NCI-H748 treated with DMSO at 0.1 percent for 48 hours (cell line): ENCODE data around the gene PXDC1.
"Not testable (repeated sequence)": the region's sequence is repeated elsewhere in the genome, so short reads cannot be mapped to it uniquely, and the experiment has no call there.

Experiments used
- DNase-seq: peaks from one replicate; lab custom pipeline; 2025; lab: John Stamatoyannopoulos, UW

The PXDC1 gene

DNA sequence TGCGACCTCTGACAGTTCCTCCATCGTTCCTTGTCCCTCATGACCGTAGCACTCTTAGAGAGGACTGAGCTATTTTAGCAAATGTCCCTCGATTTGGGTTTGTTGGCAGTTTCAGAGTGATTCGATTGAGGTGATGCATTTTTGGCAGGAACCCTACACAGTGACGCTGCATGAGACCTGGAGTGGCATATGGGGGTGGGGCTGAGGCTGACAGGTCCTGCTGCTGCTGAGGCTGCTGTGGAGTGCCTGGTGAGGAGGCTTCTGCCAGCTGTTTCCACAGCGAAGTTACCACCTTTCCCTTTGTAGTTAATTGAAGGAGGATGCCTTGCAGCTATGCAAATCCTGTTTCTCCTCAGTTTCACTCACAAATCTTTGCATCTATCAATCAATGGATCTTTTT lies 19.8 kb downstream of the PXDC1 start:
- DNase-seq: peak; percentile 11

DNA sequence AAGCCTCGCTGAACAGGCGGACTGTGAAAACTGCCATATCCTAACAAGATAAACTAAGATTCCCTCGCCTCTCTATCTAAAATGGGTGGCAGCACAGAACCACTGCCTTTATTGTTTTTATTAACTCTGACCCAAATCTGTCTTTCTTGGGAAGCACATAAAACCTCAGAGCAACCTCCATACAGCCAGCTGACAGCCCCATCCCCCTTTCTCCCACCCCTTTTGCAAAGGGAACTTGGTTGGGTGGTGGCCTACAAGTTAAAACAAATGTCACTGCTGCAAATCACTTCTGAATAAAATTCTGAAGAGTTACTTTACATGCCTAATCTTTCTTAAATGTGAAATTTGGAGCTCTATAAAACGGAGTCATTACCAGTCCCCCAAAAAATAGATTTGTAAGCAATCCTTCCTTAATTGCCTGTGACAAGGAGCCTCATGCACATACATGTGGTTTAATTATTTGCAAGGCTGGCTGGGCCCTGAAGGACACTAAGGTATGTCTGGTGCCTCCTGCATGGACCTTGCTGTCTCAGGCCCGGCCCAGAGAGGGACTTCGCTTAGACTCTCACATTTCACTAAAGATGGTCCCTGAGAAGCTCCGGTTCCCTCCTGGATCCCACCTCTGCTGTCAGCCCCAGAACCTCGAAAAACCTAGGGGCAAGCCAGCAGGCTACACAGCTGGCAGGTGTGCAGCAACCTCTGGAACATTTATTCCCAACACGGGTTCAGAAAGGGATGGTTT lies 21.7 kb downstream of the PXDC1 start:
- no peak for DNase-seq

DNA sequence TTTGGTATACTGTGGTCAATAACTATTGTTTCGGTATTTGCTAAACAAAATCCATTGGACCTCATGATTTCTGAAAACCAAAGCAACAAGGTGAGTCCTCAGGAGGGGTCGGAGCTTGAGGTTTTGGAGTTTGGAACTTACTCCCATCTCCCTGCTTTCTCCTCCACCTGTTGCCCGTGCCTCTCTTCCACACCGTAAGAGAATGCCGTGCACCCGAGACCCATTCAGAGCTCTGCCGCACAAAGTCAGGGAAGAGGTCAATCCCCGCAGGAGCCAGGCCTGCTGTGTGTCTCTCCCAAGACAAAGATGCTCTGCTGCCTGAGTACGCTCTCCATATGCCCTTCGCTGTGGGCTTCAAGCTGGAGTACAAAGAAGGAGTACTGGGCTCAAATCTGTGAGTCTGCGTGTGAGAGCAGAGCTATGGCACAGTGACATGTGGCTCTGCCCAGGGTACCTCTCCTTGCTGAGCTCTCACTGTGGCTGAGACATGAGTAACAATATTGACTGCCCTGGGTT lies 23.9 kb downstream of the PXDC1 start:
- no peak for DNase-seq

DNA sequence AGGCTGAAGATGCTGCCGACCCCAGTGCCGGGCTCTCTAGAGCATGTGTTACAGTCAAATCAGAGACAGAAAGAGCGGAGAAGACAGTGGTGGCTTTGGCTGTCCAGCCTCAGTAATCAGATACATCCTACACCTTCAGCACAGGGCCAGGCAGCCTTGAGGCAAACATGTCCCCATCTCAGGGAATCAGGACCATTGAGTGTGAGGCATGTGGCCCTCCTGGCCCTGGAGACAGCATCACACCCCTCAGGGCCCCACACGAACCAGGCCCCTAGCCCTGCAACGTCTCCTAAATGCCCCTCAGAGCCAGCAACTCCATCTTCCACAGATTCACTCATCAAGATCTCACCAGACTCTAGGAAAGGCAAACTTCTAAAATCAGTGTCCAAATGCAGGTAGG lies 24.5 kb downstream of the PXDC1 start:
- DNase-seq: no peak

DNA sequence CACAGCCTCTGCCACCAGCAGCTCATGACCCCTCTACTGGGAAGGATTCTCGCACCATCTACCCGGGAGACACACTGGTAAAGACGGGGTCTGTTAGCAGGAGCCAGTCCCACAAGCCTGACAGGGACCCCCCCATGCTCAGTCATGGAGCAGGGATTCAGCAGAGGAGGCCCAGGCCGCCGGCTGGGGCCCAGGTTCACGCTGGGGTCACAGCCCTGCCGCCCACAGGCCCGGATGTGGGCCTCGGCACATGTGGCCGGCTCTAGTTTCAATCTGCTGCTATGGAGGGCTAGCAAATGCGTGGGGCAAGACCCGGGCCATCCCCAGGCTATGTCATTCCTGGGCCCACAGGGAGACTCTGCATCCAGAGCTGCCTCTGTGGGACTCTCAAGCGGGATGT lies 25.1 kb downstream of the PXDC1 start:
- no peak for DNase-seq

DNA sequence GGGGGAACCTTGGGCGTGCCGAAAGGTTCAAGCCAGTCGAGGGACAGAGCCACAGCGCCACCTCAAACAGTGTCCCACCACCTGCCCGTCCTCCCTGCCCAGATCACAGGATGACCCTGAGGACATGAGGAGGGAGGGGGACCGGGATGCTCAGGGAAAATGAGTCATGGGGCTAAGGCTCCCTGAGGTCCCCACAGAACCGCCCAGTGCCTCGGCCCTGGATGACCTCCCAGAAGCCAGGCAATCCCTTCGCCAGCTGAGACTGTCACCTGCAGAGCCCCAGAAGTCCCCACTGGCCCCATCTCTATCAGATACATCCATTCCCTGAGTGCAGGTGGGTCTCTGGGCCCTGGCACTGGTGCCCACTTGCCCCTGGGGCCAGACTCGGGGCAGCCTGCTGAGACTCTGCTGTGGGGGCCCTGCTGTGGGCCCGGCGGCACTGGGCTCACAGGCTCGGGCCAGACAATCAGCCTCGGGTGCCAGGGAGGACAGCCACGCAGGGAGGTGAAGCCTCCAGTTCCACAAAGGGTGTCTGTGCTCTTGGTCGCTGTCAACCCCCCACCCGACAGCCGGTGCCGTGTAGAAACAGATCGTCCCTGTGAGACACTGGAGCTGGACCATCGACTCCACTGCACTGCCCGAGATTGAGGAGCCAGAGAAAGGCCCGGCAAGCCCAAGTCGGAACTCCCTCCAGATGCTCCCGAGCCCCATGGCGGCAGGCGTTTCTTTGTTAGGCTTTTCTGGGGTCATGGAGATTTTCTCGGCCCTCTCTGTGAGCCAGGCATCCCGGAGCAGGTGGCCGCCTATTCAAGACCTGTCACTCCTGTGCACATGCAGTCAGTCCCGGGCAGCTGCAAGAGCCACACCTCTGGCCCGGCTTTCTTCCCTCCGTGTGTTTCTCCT lies 26.1 kb downstream of the PXDC1 start:
- no peak for DNase-seq

DNA sequence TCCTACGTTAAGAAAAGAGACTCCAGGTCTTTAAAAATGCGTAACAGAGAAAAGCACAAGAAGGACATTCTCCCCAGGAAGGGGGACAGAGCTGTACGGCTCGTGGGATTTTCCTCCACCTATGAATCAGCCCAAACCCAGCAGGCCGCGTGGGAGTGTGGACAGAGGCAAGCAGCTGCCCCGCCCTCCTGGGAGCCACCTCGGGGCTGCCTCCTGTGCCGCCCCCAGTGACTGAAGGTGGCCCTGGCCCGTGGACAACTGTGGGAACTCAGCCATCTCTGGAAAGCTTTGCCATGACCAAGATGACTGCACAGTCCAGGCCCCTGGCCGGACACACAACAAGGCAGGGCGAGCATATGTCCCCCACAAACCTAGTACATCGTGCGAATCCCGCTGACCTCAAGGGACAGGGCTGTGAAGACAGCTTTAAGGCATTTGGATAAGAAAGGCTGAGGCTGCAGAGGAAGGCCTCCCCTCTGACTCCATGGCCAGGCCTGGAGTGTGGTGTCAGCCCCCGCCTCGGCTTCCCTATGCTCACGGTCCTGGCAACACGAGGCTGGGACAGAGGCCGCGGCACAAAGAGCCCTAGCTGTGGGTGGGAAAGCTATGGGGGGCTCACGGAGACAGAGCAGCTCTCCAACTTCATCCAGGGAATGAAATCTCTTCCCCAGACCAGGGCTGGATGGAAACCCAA lies 26.9 kb downstream of the PXDC1 start:
- no peak for DNase-seq

DNA sequence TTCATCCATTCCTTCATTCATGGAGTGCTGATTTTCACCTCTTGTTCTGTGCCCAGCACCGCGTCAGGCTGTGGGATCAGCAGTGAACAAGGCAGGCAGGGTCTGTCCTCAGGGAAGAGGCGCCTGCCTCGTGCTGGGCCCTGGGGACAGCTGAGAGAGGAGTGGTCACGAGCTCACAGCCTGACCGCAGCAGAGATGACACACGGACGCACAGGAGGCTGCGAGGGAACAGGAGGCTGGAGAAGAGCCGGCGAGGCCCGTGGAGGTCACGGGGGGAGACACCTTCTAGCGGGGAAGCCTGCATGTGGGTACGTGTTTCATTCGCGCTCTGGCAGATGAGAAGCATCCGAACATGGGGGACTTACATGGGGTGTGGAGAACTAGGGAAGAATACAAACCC lies 27.5 kb downstream of the PXDC1 start:
- DNase-seq: no peak

DNA sequence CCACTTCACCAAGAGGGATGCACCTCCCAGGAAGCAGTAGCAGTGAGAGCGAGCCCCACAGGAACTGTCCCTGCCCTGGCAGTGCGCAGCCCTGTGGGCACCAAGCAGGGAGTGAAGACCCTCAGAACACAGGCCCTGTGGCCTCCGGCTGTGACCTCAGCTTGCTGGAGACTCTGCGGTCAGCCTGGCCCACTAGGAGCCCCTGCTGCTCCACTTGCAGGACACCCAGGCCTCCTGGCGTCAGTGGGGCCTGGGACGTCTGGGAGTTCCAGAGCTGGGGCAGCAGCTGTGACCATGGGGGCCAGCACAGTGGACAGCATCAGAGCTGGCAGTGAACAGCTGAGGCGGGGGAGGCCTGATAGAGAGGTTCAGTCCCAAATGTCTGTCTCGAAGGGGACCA lies 28.3 kb downstream of the PXDC1 start:
- no peak for DNase-seq

DNA sequence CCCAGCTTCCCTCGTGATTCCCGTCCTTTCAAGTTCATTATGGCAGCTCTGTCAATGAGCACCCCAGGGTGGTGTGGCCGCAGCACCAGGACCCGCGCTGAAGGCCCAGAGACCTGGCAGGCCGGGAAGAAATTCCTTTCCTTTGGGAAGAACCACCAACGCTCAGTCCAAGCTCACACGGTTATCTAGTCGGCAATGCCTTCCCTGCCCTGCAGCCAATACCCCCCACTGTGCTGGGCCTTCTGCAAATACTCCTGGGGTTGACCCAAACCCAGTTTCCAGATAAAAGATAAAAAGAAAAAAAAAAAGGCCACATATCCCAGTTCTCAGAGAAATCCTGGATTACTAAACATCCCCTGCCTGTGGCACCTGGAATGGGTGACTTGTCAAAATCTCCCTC lies 28.7 kb downstream of the PXDC1 start:
- no peak for DNase-seq

DNA sequence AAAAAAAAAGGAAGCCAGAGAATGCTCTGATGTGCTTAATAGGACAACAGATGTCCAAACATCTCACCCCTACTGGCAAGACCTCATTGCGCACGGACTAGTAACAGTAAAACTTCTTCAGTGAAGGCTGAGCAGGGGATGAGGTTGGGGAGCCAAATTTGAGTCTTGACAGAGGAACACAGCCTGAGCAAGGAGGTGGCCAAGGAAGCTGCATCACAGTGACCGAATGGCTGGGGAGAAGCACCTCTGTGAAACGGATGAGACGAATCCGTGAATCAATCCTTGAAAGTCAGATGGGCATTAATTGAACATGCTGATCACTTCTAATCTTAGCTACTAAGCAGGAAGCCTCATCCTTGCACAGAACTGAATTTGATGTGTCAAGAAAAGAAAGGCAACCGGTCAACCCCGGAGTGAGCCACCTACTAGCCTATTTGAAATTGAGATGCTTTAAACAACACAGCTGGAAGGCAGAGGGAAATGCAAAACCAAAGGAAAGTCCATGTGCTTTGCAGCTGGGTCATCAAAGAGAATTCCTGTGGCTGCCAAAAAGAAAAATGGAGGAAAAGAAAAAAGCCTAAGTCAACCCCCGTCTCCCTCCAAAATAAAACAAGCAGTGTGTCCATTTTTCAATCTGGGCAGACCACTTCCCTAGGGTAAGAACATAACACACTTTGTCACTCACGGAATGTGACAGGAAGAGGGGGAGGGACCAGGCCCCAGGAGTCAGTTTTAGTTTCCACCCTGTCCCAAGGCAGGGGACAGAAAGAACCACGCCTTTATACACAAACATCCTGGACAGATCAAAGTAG lies 29.5 kb downstream of the PXDC1 start:
- DNase-seq: no peak

DNA sequence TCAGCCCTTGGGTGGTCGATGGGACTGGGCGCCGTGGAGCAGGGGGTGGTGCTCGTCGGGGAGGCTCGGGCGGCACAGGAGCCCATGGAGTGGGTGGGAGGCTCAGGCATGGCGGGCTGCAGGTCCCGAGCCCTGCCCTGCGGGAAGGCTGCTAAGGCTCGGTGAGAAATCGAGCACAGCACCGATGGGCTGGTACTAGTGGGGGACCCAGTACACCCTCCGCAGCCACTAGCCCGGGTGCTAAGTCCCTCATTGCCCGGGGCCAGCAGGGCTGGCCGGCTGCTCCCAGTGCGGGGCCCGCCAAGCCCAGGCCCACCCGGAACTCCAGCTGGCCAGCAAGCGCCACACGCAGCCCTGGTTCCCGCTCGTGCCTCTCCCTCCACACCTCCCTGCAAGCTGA lies 30.7 kb downstream of the PXDC1 start:
- DNase-seq: not testable (repeated sequence)

DNA sequence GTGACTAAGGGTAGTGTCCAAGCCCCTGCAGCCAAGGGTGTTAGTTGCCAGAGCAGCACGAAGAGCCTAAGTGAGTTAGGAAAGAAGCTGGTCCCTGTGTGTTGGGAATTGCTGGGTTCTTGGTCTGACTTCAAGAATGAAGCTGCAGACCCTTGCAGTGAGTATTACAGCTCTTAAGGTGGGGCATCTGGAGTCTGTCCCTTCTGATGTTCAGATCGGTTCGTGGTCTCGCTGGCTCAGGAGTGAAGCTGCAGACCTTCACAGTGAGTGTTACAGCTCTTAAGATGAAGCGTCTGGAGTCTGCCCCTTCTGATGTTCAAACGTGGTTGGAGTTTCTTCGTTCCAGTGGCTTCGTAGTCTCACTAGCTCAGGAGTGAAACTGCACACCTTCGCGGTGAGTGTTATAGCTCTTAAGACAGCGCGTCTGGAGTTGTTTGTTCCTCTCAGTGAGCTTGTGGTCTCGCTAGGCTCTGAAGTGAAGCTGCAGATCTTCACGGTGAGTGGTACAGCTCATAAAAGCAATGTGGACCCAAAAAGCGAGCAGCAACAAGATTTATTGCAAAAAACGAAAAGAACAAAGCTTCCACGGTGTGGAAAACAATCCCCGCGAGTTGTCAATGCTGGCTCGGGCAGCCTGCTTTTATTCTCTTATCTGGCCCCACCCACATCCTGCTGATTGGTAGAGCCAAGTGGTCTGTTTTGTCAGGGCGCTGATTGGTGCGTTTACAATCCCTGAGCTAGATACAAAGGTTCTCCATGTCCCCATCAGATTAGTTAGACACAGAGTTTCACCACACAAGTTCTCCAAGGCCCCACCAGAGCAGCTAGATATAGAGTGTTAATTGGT lies 31.8 kb downstream of the PXDC1 start:
- DNase-seq: no peak

DNA sequence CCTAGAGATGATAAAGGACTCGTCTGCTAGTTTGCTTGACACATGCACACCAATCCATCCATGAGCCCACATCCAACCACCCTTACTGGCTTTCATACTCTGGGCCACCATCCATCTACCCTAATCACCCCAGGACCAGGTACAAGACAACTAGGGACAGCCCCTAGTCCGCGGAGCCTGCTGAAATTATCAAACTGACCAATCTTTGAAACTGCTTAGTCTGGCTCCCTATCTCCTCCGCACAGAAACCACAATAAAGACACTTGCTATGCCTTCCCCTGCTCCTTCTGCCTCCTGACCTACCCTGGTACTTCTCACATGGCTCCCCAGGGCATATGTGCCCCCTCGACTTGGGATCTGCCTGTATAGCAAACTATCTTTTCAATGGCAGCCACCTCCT lies 33.1 kb downstream of the PXDC1 start:
- DNase-seq: no peak

DNA sequence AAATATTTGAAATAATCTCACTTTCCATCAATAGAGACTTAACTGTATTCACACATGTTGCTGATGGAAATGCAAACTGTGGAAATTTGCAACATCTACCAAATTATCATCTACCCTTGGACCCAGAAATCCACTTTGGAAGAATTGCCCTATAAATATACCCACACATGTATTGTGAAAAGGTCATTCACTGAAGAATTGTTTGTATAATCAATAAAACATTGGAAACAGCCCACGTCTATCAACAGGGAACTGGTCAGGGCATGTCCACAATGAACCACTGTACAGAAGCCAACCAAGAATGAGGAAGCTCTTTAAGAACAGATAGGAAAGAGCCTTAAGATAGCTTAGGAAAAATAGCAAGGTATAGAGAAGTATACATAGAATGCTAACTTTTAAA lies 36.2 kb downstream of the PXDC1 start:
- no peak for DNase-seq

DNA sequence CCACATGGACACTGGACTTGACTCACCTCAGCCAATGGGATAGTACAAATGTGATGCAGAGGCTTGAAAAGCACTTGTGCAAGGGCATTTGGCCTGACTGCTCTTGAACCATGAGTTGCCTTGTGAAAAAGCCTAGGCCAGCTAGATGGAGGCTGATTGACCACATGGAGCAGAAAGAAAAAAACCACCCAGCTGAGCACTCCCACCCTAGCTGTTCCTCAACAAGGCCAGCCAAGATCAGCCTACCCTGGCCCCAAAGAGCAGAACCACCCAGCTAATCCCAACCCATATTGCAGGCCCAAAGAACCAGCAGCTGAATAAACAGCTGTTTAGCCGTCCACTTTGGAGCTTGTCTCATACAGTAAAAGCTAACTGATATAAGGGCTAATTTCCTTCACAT lies 36.7 kb downstream of the PXDC1 start:
- no peak for DNase-seq

DNA sequence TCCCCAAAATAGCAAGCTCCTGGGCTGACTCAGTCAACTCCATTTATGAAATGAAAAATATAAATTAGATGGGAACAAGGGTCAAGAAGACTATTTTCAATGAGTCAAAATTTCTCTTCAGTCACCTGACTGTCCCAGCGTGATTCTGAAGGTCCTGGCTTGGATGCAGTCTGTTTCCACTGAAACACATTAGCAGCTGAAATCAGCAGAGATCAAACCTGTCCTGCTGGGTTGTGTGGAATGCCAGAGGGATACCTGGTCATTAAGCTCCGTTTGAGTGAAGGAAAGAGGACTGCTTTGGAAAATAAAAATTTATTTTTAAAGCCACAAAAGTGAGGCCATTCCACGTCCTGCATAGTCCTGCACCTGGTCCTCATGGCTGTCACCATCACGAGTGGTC lies 37.4 kb downstream of the PXDC1 start:
- no peak for DNase-seq

DNA sequence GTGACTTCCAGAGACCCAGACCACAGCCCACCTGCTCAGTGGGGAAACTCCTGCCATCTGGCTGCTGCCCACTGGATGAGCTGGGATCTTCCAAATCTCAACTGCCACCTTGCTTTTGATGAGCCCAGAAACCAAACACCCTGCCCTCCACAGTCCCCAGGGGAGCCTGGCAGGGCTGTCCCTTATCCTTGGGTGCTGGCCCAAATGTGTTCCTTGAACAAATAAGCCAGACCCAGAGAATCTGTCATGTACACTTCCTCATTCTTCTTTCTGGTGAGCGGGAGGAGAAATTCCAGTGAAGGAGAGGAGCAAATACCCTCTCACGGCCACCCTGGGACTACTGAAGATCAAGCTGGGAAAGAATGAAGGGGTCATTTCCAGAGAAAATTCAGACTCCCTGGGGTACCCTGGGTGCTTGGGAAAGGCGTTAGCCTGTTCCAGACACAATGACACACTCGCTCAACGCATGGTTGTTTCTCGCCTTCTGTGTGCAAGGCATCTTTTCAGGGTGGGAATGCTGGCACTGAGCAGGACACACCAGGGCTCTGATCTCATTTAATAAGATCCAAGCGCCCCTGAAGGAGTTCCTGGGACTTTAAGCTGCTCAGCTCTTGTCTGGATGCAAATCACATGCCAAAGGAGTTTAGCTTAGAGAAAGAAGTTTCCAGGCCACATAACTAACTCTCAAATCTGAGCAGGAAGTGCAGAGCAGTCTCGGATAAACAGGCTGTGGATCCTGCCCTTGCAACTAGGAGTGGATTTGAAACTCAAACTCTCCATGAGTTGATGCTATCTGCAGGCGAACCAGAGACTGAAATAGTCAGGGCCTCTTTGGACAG lies 38.5 kb downstream of the PXDC1 start:
- no peak for DNase-seq

DNA sequence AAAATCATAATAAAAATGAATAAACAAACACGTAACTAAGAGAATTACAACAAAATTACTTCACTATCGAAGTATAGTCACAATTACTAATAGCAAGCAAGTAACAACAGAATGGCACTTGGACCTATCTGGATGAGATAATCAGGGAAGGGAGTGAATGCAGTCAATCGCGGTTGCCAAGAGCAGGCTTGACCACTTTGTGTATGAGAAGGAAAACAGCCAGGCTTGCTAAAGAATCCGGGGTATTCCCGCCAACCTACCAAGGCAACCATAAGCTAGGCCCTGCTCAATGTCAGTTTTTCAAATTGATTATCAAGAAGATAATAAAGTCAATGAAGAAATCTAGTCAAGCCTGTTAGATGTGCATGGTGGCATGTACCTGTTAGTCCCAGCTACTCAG lies 39.7 kb downstream of the PXDC1 start:
- no peak for DNase-seq

DNA sequence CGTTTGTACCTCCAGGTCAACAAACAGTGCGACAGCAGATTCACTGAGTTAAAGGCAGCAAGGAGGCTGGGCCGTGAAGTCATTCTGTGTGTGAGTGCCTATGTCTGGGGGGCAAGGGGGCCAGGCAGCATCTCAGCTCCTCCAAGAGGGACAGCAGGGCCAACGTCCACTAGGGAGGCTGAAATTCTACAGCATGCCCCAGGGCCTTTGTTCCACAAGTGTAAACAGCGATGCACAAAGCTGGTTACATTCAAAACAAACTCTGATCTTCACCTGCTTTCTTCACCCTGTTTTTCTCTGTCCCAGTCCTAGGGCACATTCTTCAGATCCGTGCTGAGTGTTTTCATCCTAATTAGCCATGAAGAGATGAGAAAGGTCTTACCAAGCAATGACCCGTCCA lies 41.1 kb downstream of the PXDC1 start:
- no peak for DNase-seq
